Uterus (tissue), 2 donors: ENCODE measurements around the gene SLIT3.

ENCODE experiments used
- CTCF ChIP-seq, 4 experiments: fragments of 200-600 bp in 2 of 4; fragments of 450-650 bp in 2 of 4; sonication (generic) in 2 of 4; IDR thresholded peaks; one replicate each; pipeline ENCODE4 v1.5.1; 2016 to 2019; ENCODE audit warnings: antibody characterized with exemption in 4 of 4, mild to moderate bottlenecking in 2 of 4, moderate library complexity in 1 of 4
- POLR2A ChIP-seq, 2 donors: fragments of 450-650 bp; IDR thresholded peaks; one replicate each; pipeline ENCODE4 v1.6.1; 2016; ENCODE audit warnings: antibody characterized with exemption in 2 of 2, mild to moderate bottlenecking in 1 of 2, moderate library complexity in 1 of 2

GRCh38 chr5:168712280-168712924 lies 588.5 kb downstream of the SLIT3 start:
- no peak for TF ChIP-seq CTCF (IDR thresholded peaks at IDR 0.05)
- TF ChIP-seq POLR2A (IDR thresholded peaks at IDR 0.05) = no peak
